HG02970 (cell line): ENCODE results near the gene KAZN.
"Not testable (repeated sequence)": the region's sequence is repeated elsewhere in the genome, so short reads cannot be mapped to it uniquely, and the experiment has no call there.

ENCODE experiments used
- ATAC-seq: cut with Tn5 transposase; IDR thresholded peaks from one replicate; pipeline ENCODE4 v1.9.1; 2021; ENCODE audit warnings: mild to moderate bottlenecking, moderate library complexity, moderate number of reproducible peaks; ENCODE audit not compliant: unreplicated experiment, low FRiP score

Gene KAZN

GRCh38 chr1:14958249-14959058 lies 360.0 kb downstream of the KAZN start:
- no peak for ATAC-seq

DNA sequence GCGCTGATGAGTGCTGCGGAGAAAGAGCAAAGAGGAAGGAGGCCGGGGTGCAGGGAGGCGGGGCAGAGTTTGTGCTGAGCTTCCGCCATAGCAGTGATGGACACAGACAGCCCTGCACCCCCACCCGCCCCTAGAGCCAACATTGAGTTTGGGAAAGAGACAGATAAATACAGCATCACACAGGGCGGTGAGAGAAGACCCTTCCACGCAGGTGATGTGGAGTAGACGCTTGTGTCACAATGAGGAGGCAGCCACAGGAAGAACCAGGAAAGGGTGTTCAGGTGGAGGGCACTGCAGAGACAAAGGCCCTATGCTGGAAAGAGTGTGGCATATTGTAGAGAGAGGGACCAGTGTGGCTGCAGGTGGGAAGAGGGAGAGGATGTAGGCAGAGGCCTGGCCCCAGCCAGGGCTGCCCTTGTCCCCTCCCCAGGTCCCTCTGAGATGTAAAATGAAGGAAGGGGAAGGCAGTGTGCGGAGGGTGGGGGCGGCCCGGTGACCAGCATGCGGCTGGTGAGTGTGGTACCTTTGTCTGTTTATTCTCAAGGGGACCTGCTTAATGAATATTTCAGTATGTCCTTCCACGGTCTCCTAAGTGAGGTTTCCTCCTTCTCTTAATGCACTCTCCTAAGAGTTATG lies 360.7 kb downstream of the KAZN start:
- ATAC-seq: no peak

- ATAC-seq: no peak
Observed at GRCh38 chr1:14961661-14962267, 363.3 kb downstream of the KAZN start.

DNA sequence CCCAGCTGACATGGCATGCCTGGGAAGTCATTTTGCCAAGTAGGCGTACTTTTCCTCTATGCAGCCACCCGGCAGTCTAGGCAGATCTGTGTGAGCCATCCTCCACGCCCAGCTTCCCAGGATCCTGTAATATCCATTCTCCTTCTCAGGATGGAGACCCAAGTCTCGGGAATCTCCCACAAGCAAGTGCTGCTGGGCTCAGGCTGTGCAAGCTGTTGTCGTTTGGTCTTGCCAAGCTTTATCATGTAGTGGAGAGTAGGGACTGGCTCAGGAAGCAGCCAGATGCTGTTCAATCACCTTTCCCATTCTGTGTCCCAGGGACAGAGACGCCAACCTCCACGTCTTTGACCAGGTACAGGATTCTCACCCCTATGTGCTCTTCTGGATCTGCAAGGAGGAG lies 363.9 kb downstream of the KAZN start:
- ATAC-seq: no peak

DNA sequence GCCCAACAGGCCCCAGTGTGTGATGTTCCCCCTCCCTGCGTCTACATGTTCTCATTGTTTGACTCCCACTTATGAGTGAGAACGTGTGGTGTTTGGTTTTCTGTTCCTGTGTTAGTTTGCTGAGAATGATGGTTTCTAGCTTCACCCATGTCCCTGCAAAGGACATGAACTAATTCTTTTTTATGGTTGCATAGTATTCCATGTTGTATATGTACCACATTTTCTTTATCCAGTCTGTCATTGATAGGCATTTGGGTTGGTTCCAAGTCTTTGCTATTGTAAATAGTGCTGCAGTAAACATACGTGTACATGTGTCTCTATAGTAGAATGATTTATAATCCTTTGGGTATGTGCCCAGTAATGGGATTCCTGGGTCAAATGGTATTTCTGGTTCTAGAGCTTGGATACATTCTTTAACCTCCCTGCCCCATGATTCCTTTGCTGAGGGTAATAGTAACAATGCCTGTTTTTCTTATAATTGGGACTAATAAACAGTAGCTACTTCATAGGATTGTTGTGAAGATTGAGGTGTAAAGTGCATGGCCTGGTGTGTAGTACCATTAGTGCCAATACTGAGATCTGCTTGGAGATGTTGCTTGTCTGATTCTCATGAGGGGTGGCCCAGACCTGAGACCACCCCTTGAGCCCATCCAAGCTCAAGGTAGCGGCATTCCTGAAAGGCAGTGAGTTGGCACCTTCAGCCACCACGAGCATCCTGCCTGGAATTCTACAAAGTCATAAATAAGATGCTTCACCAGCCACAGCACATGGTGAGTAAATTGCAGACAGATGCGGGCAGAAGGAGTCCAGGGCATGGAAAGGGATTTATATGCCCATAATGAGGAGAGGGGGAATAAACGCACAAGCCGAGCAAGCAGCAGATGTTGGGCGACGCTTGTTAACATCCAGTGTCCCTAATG lies 365.6 kb downstream of the KAZN start:
- ATAC-seq: not testable (repeated sequence)

GRCh38 chr1:14964711-14965055 lies 366.2 kb downstream of the KAZN start:
- ATAC-seq: no peak

DNA sequence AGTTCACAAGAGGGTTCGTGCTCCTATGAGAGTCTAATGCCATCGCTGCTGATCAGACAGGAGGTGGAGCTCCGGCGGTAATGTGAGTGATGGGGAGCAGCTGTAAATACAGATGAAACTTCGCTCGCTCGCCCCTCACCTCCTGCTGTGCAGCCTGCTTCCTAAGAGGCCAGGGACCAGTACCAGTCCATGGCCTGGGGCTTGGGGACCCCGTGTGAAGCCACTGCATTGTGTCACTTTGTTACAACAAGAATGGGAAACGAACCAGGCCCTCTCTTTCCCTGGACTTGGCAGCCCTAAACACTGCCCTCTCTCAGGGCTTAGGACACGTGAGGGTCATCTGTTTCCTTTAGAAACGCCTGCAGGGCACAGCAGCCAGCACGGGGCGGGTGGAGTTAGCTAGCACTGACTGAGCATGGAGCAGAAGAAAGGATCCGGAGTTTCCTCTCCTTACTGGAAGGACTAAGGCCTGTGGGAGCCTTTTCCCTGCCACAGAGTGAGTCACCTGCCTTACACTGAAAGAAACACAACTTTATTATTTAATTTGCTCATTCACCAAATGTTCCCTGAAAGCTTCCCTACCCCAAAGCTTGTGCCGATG lies 369.9 kb downstream of the KAZN start:
- no peak for ATAC-seq

DNA sequence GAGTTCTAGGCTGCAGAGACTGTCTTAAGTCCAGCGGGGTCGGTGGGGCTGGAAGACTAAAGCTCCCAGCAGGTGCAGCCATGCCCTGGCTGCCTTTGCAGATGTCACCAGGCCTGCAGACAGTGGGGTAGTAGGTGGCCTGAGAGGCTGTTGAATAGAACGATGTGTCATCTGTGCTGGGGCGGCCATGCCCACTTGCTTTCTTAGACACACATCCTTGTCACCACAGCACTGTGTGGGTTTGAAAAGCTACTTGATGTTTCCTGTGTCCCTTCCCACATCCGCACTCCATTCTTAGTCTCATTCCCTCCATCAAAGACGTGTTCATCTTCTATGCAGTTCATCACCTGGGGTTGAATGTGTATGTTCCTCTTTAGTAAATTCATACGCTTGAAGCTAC lies 370.5 kb downstream of the KAZN start:
- ATAC-seq: no peak

DNA sequence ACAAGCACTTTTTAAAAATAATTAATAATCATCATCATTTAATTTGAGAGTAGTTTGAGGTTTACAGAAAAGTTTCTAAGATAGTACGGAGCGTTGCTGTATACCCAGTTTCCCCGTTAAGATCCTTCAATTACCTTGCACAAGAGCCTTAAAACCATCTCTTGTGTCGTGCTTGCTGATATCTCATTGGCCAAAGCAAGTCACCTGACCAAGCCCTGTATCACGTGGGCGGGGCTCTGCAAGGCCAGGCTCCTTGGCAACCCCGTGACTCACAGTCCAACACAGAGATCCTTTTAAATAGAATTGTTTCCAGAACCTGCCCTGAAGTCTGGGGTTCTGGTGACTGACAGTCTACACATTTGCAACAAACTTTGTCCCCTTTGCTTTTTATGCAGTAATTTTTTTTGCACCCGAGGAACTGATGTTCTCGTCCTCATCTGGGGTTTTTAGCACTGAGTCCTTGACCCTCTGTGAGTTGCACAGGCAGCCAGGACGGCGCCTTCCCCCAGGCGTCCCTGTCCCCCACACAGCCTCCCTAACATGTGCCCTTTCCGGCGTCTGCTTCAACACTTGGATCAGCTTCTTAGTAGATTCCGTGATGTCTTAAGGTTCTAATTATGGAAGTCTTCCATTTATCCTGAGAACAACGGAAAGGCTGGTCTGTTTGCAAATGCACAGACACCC lies 371.8 kb downstream of the KAZN start:
- ATAC-seq: no peak

GRCh38 chr1:14970799-14971141 lies 372.3 kb downstream of the KAZN start:
- no peak for ATAC-seq

DNA sequence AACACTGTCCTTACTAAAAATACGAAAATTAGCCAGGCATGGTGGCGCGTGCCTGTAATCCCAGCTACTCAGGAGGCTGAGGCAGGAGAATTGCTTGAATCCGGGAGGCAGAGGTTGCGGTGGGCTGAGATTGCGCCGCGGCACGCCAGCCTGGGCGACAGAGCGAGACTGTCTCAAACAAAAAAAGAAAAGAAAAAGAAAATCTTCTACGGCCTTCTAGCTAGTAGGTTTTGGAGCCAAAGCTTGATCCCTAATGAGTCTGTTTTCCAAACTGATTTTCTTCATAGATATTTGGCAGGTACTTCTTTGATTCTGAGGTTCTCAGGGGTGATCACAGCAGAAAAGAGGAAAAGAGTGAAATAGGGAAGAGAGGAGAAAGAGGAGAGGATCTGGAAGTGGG lies 372.7 kb downstream of the KAZN start:
- ATAC-seq: no peak

DNA sequence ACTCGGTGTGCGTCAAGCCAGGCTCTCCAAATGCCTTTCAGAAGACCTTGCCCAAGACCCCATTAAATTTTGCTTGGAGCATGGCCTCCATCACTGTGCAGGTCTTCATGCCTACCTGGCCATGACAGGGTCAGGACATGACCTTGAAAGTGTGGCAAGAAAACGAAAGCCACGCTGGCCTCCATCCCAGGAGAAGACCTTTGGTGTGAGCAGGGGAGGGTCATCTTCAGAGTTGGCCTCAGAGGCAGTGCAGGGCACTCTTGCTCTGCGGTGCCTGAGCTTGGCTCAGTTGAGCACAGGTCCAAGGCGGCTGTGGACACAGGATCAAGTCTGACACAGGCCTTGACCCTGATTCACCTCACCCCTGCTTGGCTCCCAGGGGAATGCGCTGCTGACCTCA lies 373.6 kb downstream of the KAZN start:
- ATAC-seq: no peak

DNA sequence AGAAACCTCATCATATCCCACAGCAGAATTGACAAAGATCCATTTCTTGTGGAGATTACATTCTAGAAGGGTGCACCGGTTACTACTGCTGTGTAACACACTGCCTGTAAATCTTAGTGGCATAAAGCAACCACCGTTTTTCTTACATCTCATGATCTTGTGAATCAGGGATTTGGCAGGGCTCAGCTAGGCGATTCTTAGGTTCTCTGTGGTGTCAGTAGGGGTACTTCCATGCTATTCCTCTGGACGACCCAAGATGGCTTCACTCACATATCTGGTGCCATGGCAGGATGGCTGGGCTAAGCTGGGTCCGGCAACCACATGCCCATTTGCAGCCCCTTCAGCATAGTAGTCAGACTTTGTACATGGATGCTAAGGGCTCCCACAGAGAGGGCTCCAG lies 375.3 kb downstream of the KAZN start:
- no peak for ATAC-seq

- ATAC-seq: no peak
Observed at GRCh38 chr1:14974361-14974760, 375.9 kb downstream of the KAZN start.

DNA sequence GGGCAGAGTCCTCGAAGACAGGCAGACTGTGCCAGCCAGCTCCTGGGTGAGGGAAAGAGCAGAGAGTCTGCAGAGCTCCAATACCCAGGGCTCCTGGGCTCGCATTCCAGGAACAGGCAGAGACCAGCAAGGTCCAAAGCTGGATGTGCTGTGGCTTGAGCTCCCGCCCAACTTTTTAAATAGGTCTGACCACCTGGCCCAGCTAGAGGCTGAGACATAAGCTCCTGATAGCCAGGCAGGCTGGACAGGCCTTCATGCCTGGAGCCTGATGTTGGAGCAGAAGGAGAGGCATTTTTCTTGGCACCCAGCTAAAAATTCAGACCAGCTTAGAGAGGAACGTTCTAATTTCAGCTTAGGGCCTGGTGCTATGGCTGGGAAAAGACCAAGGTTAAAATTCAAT lies 376.6 kb downstream of the KAZN start:
- ATAC-seq: no peak

- ATAC-seq: no peak
Observed at GRCh38 chr1:14976256-14976655, 377.8 kb downstream of the KAZN start.

- no peak for ATAC-seq
Observed at GRCh38 chr1:14977338-14977931, 378.9 kb downstream of the KAZN start.

DNA sequence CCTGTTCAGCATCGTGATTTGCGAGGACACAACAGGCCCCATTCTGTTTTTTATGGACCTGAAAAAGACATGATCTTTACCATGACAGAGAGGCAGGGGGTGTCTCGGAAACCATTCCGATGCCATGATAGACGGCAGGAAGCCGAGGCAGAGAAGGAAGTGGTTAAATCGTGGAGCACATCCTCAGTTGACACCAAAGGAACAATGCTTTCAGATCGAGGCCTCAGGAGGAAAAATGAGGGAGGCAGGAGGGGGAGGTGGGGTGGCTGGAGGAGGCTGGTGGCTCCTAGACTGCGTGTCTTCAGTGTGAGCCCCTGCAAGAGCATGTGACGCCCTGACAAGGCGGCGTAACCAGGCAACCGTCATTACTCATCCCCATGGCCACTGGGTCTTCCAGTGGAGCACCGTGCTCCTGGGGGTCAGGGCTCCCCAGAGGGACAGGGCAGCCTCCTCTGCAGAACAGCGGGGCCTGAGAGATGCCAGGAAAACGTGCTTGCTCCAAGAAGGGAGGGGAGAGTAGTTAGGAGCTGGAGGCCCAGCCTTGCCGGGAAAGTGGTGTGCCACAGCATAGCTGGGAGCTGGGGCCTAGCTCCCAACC lies 382.2 kb downstream of the KAZN start:
- no peak for ATAC-seq

DNA sequence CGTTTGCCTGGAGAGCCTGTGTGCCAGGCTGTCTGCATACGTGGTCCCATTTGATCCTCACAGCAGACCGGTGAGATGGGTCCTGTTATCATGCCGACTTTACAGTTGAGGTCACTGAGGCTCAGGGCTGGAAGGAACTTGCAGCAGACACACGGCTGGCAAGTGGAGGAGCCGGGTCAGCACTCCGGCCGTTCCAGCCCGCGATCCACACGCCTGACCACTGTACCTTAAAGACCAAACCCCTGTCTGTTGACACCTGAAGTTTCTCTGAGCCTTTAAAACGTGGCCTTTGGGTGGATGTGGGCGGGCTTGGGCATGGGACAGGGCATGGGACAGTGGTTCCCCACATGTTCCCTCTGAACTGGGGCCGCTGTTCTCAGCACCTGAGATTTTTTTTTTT lies 383.5 kb downstream of the KAZN start:
- ATAC-seq: no peak
